ENCODE measurements around the gene PSMG2. TPM values are rescaled to one million over a fixed set of nuclear protein-coding genes. Genes with fewer than 3 reads are reported as not detected.
"Not testable (repeated sequence)": the region's sequence is repeated elsewhere in the genome, so short reads cannot be mapped to it uniquely, and the experiment has no call there.

Gene PSMG2
- total RNA-seq, 2 donors from 2014 or later = 73.9 to 78.6 TPM

- H3K27ac ChIP-seq; intact Hi-C loops (cut with DNase I); H3K4me3 ChIP-seq; H3K27me3 ChIP-seq (replicated peaks; ENCODE audit: insufficient read depth); H3K4me1 ChIP-seq (replicated peaks); DNase-seq (ENCODE audit: low spot score); H3K36me3 ChIP-seq; H3K9me3 ChIP-seq: not testable (repeated sequence)
- 82% methylated on average over 3 of the region's 3 CpGs for WGBS
Observed at GRCh38 chr18:12758566-12758965, 55.7 kb downstream of the PSMG2 start.

- no peaks in the 10 kb centered on the region for H3K9me3 ChIP-seq
- WGBS = 95% methylated on average over 8 of the region's 8 CpGs
Observed at GRCh38 chr18:12765126-12765525, 62.3 kb downstream of the PSMG2 start.

GRCh38 chr18:12765586-12765985 lies 62.7 kb downstream of the PSMG2 start:
- no peak for DNase-seq (ENCODE audit: low spot score)
- no peaks in the 10 kb centered on the region for H3K36me3 ChIP-seq
- no peak overlapping the region for H3K4me3 ChIP-seq
- WGBS = 93% methylated on average over 11 of the region's 11 CpGs
- no peaks in the 10 kb centered on the region for H3K4me1 ChIP-seq (replicated peaks)
- no peaks in the 10 kb centered on the region for H3K27me3 ChIP-seq (replicated peaks; ENCODE audit: insufficient read depth)
- no peak overlapping the region for H3K27ac ChIP-seq
- intact Hi-C loops (cut with DNase I) = no loop called here
- TF ChIP-seq CTCF (IDR thresholded peaks at IDR 0.05) (no peak), POLR2AphosphoS5 (IDR thresholded peaks at IDR 0.05) (no peak), POLR2A (IDR thresholded peaks at IDR 0.05) (no peak)
- no peaks in the 10 kb centered on the region for H3K9me3 ChIP-seq

More at GRCh38 chr18:12765126-12765525, 62.3 kb downstream of the PSMG2 start:
- intact Hi-C loops (cut with DNase I) = no loop called here
- DNase-seq (ENCODE audit: low spot score) = no peak
- no peak overlapping the region for H3K27ac ChIP-seq
- TF ChIP-seq CTCF (IDR thresholded peaks at IDR 0.05) (no peak), POLR2AphosphoS5 (IDR thresholded peaks at IDR 0.05) (no peak), POLR2A (IDR thresholded peaks at IDR 0.05) (no peak)
- H3K4me3 ChIP-seq = no peak overlapping the region
- H3K4me1 ChIP-seq (replicated peaks) = no peaks in the 10 kb centered on the region
- no peaks in the 10 kb centered on the region for H3K27me3 ChIP-seq (replicated peaks; ENCODE audit: insufficient read depth)
- H3K36me3 ChIP-seq = no peaks in the 10 kb centered on the region

- DNase-seq (ENCODE audit: low spot score) = no peak
- Histone ChIP-seq H3K4me3 (no peak overlapping the region), H3K36me3 (no peaks in the 10 kb centered on the region), H3K4me1 (replicated peaks) (no peaks in the 10 kb centered on the region), H3K27ac (no peak overlapping the region), H3K9me3 (no peaks in the 10 kb centered on the region), H3K27me3 (replicated peaks; ENCODE audit: insufficient read depth) (no peaks in the 10 kb centered on the region)
- TF ChIP-seq POLR2AphosphoS5 (IDR thresholded peaks at IDR 0.05) = no peak
- 46% methylated on average over 13 of the region's 13 CpGs for WGBS
- intact Hi-C loops (cut with DNase I) = no loop called here
Observed at GRCh38 chr18:12766986-12767433, 64.2 kb downstream of the PSMG2 start.

- DNase-seq (ENCODE audit: low spot score) = no peak
- intact Hi-C loops (cut with DNase I) = no loop called here
- no peaks in the 10 kb centered on the region for H3K36me3 ChIP-seq
- no peak overlapping the region for H3K4me3 ChIP-seq
- H3K27me3 ChIP-seq (replicated peaks; ENCODE audit: insufficient read depth) = no peaks in the 10 kb centered on the region
- WGBS = 82% methylated on average over 9 of the region's 9 CpGs
- TF ChIP-seq CTCF (IDR thresholded peaks at IDR 0.05) = no peak
- TF ChIP-seq POLR2A (IDR thresholded peaks at IDR 0.05) = no peak
- TF ChIP-seq POLR2AphosphoS5 (IDR thresholded peaks at IDR 0.05) = no peak
- H3K4me1 ChIP-seq (replicated peaks) = no peaks in the 10 kb centered on the region
- H3K27ac ChIP-seq = no peak overlapping the region
- H3K9me3 ChIP-seq = no peaks in the 10 kb centered on the region
Observed at GRCh38 chr18:12767580-12768155, 64.8 kb downstream of the PSMG2 start.

- Histone ChIP-seq H3K9me3 (no peaks in the 10 kb centered on the region), H3K4me3 (no peak overlapping the region), H3K4me1 (replicated peaks) (no peaks in the 10 kb centered on the region), H3K27ac (no peak overlapping the region), H3K27me3 (replicated peaks; ENCODE audit: insufficient read depth) (no peaks in the 10 kb centered on the region), H3K36me3 (no peaks in the 10 kb centered on the region)
- no peak for DNase-seq (ENCODE audit: low spot score)
- intact Hi-C loops (cut with DNase I) = no loop called here
- TF ChIP-seq CTCF (IDR thresholded peaks at IDR 0.05) = no peak
- WGBS = 86% methylated on average over 3 of the region's 3 CpGs
Observed at GRCh38 chr18:12768625-12769024, 65.8 kb downstream of the PSMG2 start.

Data from prostate gland (tissue), 2 donors.